ENCODE results near the gene C15orf40. TPM values are rescaled to one million over a fixed set of nuclear protein-coding genes. Genes with fewer than 3 reads are reported as not detected.
A peak's percentile ranks its signal among the peaks of the same experiment; 100 is the strongest.

C15orf40 gene
- total RNA-seq, 1 experiment from 2014 or later = 27.5 TPM

GRCh38 chr15:82958638-82959037, 52.8 kb downstream of the C15orf40 start (continued):
- TF ChIP-seq, protein P1, sequence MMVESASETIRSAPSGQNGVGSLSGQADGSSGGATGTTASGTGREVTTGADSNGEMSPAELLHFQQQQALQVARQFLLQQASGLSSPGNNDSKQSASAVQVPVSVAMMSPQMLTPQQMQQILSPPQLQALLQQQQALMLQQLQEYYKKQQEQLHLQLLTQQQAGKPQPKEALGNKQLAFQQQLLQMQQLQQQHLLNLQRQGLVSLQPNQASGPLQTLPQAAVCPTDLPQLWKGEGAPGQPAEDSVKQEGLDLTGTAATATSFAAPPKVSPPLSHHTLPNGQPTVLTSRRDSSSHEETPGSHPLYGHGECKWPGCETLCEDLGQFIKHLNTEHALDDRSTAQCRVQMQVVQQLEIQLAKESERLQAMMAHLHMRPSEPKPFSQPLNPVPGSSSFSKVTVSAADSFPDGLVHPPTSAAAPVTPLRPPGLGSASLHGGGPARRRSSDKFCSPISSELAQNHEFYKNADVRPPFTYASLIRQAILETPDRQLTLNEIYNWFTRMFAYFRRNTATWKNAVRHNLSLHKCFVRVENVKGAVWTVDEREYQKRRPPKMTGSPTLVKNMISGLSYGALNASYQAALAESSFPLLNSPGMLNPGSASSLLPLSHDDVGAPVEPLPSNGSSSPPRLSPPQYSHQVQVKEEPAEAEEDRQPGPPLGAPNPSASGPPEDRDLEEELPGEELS (CRISPR knock-in tag; IDR thresholded peaks at IDR 0.05) = no peak
- no peak for TF ChIP-seq FOXJ3 (CRISPR knock-in tag; IDR thresholded peaks at IDR 0.05; ENCODE audit: borderline replicate concordance)
- no peak for TF ChIP-seq TEAD1 (CRISPR knock-in tag; IDR thresholded peaks at IDR 0.05)
- no peak for TF ChIP-seq JAZF1 (CRISPR knock-in tag; IDR thresholded peaks at IDR 0.05)
- no peak for TF ChIP-seq NR2C2 (CRISPR knock-in tag; IDR thresholded peaks at IDR 0.05)
- TF ChIP-seq TEAD4 (CRISPR knock-in tag; IDR thresholded peaks at IDR 0.05) = no peak
- TF ChIP-seq ATF6 (CRISPR knock-in tag; IDR thresholded peaks at IDR 0.05) = no peak

- DNase-seq (ENCODE audit: low spot score) (peak; percentile 50), ATAC-seq (peak; percentile 73)
- no peak for TF ChIP-seq JAZF1 (CRISPR knock-in tag; IDR thresholded peaks at IDR 0.05)
- 0 out of 2 replicates have a peak, but pooled peaks have one; percentile 11 for TF ChIP-seq ETV6 (CRISPR knock-in tag; IDR thresholded peaks at IDR 0.05)
- CTCF ChIA-PET = no interaction called here
- no peaks in the 10 kb centered on the region for H3K9me3 Mint-ChIP-seq
- peaks cover 15% of the 10 kb centered on the region for H3K27me3 Mint-ChIP-seq (ENCODE audit: low read depth)
- H3K36me3 Mint-ChIP-seq = no peaks in the 10 kb centered on the region
- POLR2A ChIA-PET = no interaction called here
- H3K4me1 Mint-ChIP-seq = no peaks in the 10 kb centered on the region
- no peak within 1 kb of the TSS for H3K27ac Mint-ChIP-seq
- peak within 1 kb of the TSS; percentile 70 for H3K4me3 Mint-ChIP-seq
Observed at GRCh38 chr15:82952158-82953081, 59.0 kb downstream of the C15orf40 start, which contains the start of gene HOMER2. HOMER2 (minus strand) TSS chr15:82952720; CDS start chr15:82952535, 185 bp downstream.

DNA sequence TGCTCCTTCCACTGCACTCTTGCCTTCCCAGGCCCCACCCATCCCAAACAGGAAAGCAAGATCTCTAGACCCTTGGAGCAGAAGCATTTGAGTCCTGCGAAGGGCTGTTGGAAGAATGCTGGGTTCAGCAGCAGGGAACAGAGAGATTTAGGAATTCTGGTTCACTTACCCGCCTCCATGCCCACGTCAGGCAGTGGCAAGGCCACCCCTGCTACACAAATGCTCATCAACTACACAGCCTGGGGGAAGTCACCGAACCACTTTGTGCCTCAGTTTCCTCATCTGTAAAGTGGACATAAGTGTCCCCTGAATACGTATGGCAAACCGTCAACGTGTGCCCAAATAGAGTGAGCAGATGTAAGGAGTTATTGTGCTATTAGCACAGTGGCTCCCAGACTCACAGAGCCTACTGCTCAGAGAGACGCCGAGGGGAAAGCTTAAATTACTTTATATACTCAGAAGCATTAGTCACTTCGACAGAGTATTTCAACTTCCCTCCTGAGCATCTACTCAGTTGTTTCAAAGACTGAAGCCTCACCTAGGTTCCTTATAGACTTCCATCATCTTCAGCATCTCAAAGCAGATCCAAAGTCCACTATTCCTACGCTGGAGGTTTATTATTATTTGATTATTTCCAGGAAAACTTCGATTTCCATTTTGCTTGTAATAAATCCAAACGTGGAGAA, 59.8 kb downstream of the C15orf40 start:
- ChIA-PET CTCF (no interaction called here), POLR2A (no interaction called here)
- no peaks in the 10 kb centered on the region for H3K9me3 Mint-ChIP-seq
- H3K27me3 Mint-ChIP-seq (ENCODE audit: low read depth) = peaks cover 15% of the 10 kb centered on the region
- H3K4me1 Mint-ChIP-seq = no peaks in the 10 kb centered on the region
- no peak overlapping the region for H3K4me3 Mint-ChIP-seq
- ATAC-seq = no peak
- DNase-seq (ENCODE audit: low spot score) = no peak
- no peak overlapping the region for H3K27ac Mint-ChIP-seq
- H3K36me3 Mint-ChIP-seq = no peaks in the 10 kb centered on the region
- no peak for TF ChIP-seq SOX15 (CRISPR knock-in tag; IDR thresholded peaks at IDR 0.05)
- no peak for TF ChIP-seq IRF1 (CRISPR knock-in tag; IDR thresholded peaks at IDR 0.05)
- no peak for TF ChIP-seq AR (CRISPR knock-in tag; IDR thresholded peaks at IDR 0.05)
- no peak for TF ChIP-seq JUN (CRISPR knock-in tag; IDR thresholded peaks at IDR 0.05)
- no peak for TF ChIP-seq HMGA2 (CRISPR knock-in tag; IDR thresholded peaks at IDR 0.05)
- no peak for TF ChIP-seq ZBTB43 (CRISPR knock-in tag; IDR thresholded peaks at IDR 0.05)
- no peak for TF ChIP-seq E2F4 (CRISPR knock-in tag; IDR thresholded peaks at IDR 0.05; ENCODE audit: borderline replicate concordance, low read depth)
- no peak for TF ChIP-seq ESRRA (CRISPR knock-in tag; IDR thresholded peaks at IDR 0.05; ENCODE audit: borderline replicate concordance)
- no peak for TF ChIP-seq ATF1 (CRISPR knock-in tag; IDR thresholded peaks at IDR 0.05)
- TF ChIP-seq FOXK1 (CRISPR knock-in tag; IDR thresholded peaks at IDR 0.05) = no peak
- no peak for TF ChIP-seq ERG (CRISPR knock-in tag; IDR thresholded peaks at IDR 0.05)

Data from WTC11 (cell line).